Muscle of leg (tissue), 11 donors: Measurements from ENCODE around the gene SYNRG. TPM values are rescaled to one million over a fixed set of nuclear protein-coding genes. Genes with fewer than 3 reads are reported as not detected.
A peak's percentile ranks its signal among the peaks of the same experiment; 100 is the strongest.

Source experiments
- DNase-seq: peaks from one replicate; pipeline ENCODE4 v3.0.0; 2013
- H3K27ac ChIP-seq: one replicate; pipeline ENCODE4 v1.5.1; 2013; ENCODE audit warnings: mild to moderate bottlenecking, low read length, control low read depth
- H3K27me3 ChIP-seq: one replicate; pipeline ENCODE4 v1.6.1; 2013; ENCODE audit warnings: low read length; ENCODE audit not compliant: control insufficient read depth, insufficient read depth
- H3K36me3 ChIP-seq: one replicate; pipeline ENCODE4 v1.6.1; 2013; ENCODE audit warnings: low read length; ENCODE audit not compliant: control insufficient read depth, insufficient read depth
- H3K4me1 ChIP-seq: one replicate; pipeline ENCODE4 v1.6.1; 2013; ENCODE audit warnings: low read length; ENCODE audit not compliant: control insufficient read depth, insufficient read depth
- H3K4me3 ChIP-seq: one replicate; pipeline ENCODE4 v1.5.1; 2013; ENCODE audit warnings: low read length, control low read depth
- H3K9me3 ChIP-seq: replicated peaks from 2 replicates; pipeline ENCODE4 v1.6.1; 2013; ENCODE audit warnings: low read depth, low read length; ENCODE audit not compliant: control insufficient read depth
- WGBS: methylation state at CpG from one replicate; pipeline ENCODE4 v1.1.5; 2013; ENCODE audit warnings: missing lambda C conversion rate; ENCODE audit not compliant: insufficient coverage; 5-methylcytosine and 5-hydroxymethylcytosine counted together
- polyA plus RNA-seq, 8 donors: library from polyadenylated mRNA; unstranded; fragments of 120-200 nt; gene quantifications; one replicate each; pipeline versions ENCODE4 v1.2.1 to v1.2.3, GENCODE V29; 2013; ENCODE audit warnings: inconsistent platforms in 1 of 8, low replicate concordance in 1 of 8; ENCODE audit not compliant: insufficient read length in 8 of 8, insufficient read depth in 1 of 8
- total RNA-seq: library from RNA; stranded (reverse); fragments of 120-200 nt; gene quantifications from one replicate; pipeline ENCODE4 v1.2.4, GENCODE V29; 2013

SYNRG gene
- total and polyA plus RNA-seq, 9 donors: 14.5 to 27.2 (median 21.2) TPM

DNA sequence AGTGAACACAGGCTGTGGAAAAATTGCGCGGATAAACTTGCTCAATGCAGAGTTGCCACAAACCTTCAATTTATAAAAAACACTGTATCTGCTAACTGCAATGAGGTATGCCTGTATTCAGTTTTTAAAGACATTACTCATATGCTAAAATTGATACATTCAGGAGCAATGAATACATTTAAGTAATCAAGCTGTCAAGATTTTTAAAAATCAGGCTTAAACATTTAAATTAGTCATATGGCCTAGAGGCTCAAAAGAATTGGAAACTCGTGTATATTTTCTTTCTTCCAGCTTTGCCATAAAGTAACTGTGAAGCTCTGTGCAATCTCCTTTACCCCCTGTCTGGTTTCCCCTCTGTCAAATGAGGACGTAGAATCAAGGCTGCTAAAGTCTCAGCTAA, 4.1 kb downstream of the SYNRG start:
- H3K36me3 ChIP-seq: peaks cover 5% of the 10 kb centered on the region
- WGBS: no CpG with 5 or more reads among the region's 4 CpGs
- no peak overlapping the region for H3K4me3 ChIP-seq
- no peak overlapping the region for H3K27ac ChIP-seq
- peaks cover 6% of the 10 kb centered on the region for H3K4me1 ChIP-seq
- no peak for DNase-seq
- peaks cover 2% of the 10 kb centered on the region for H3K9me3 ChIP-seq
- no peaks in the 10 kb centered on the region for H3K27me3 ChIP-seq

DNA sequence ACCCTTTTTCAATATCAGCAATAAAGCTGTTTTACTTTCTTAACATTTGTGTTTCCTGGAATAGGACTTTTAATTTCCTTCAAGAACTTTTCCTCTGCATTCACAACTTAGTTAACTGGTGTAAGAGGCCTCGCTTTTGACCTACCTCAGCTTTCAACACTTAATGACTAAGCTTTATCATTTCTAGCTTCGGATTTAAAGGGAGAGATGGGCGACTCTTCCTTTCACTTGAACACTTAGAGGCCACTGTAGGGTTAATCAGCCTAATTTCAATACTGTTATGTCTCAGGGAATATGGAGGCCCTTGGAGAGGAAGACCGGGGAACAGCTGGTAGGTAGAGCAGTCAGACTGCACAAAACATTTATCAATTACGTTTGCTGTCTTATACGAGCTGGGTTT, 4.7 kb downstream of the SYNRG start:
- Histone ChIP-seq H3K4me3 (no peak overlapping the region), H3K4me1 (peaks cover 3% of the 10 kb centered on the region)
- WGBS: no CpG with 5 or more reads among the region's 6 CpGs

DNA sequence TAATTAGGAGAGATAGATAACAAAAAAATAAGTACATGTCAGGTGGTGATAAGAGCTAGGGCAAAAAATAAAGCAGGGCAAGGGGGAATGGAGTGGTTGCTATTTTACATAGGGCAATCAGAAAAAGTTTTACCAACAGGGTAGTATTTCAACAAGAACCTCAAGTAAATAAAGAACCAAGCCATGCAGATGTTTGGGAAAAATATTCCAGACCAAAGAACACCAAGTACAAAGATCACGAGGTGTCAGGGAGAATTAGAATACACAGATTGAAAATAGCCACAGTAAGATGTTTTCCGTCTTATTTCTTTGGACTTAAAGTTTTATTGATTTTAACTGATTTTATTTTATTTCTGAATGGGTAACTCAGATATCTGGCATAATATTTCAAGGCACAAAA, 11.1 kb downstream of the SYNRG start:
- no CpG with 5 or more reads among the region's 2 CpGs for WGBS

More for the DNA sequence above, 4.7 kb downstream of the SYNRG start:
- no peak for DNase-seq
- Histone ChIP-seq H3K9me3 (peaks cover 2% of the 10 kb centered on the region), H3K27ac (no peak overlapping the region), H3K36me3 (peaks cover 5% of the 10 kb centered on the region), H3K27me3 (no peaks in the 10 kb centered on the region)

DNA sequence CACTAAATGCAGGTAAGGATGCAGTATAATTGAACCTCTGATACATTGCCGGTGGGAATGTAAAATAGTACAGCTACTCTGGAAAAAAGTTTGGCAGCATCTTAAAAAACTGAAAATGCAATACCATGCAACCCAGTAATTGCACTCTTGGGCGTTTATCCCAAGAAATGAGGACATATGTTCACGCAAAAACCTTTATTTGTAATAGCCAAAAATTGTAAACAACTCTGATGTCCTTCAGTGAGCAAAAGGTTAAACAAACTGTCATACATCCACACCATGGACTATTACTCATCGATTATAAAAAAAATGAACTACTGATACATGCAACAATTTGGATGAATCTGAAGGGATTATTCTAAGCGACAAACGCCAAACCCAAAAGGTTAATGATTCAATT, 16.9 kb downstream of the SYNRG start:
- H3K9me3 ChIP-seq: no peaks in the 10 kb centered on the region
- WGBS: no CpG with 5 or more reads among the region's 6 CpGs
- DNase-seq: no peak
- no peak overlapping the region for H3K4me3 ChIP-seq
- H3K27me3 ChIP-seq: no peaks in the 10 kb centered on the region
- no peaks in the 10 kb centered on the region for H3K4me1 ChIP-seq
- no peak overlapping the region for H3K27ac ChIP-seq
- H3K36me3 ChIP-seq: peaks cover 26% of the 10 kb centered on the region

More for the DNA sequence above, 11.1 kb downstream of the SYNRG start:
- H3K36me3 ChIP-seq: peaks cover 27% of the 10 kb centered on the region
- H3K27ac ChIP-seq: no peak overlapping the region
- no peaks in the 10 kb centered on the region for H3K27me3 ChIP-seq
- DNase-seq: no peak
- H3K9me3 ChIP-seq: no peaks in the 10 kb centered on the region
- no peak overlapping the region for H3K4me3 ChIP-seq
- no peaks in the 10 kb centered on the region for H3K4me1 ChIP-seq

DNA sequence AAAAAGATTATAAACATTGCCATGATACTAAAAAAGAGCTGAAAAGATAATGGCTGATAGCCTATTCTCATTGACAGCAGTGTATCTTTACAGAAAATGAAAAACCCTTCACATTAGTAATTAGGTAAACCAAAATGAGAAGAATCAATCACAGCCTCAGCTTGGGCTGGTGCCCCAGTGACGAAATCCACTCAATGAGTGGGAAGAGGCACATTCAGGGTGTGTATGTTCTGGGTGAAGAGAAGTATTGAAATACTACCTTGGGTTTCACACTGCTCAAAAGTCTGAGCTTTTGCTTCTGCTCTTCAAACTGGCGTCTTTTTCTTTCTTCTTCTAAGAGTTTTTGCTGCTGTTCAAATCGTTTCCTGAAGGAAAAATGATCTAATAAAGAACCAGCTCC, 24.2 kb downstream of the SYNRG start:
- WGBS: no CpG with 5 or more reads among the region's 3 CpGs
- Histone ChIP-seq H3K36me3 (peaks cover 21% of the 10 kb centered on the region), H3K27me3 (no peaks in the 10 kb centered on the region), H3K4me1 (no peaks in the 10 kb centered on the region), H3K4me3 (no peak overlapping the region), H3K9me3 (no peaks in the 10 kb centered on the region), H3K27ac (no peak overlapping the region)
- no peak for DNase-seq

DNA sequence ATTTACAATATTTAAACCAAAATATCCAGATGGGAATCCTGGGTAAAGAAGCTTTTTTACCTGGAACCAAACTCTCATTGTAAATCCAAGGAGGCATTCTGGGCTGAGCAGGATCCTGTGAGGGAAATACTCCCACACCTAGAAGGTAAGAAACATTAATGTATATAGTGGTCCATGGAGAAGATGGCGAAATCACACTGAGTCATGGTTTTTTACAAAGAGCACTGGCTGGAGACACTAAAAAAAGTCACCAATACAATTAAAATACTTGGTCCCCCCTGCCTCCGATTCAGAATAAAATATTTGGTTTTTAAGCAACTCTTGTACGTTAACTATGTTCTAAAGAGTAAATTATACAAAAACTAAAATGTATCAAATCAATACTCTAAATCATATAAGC, 32.9 kb downstream of the SYNRG start:
- Histone ChIP-seq H3K27me3 (no peaks in the 10 kb centered on the region), H3K4me3 (no peak overlapping the region), H3K27ac (no peak overlapping the region), H3K36me3 (peaks cover 32% of the 10 kb centered on the region), H3K4me1 (no peaks in the 10 kb centered on the region), H3K9me3 (peaks cover 9% of the 10 kb centered on the region)
- no CpG with 5 or more reads among the region's 3 CpGs for WGBS
- no peak for DNase-seq

DNA sequence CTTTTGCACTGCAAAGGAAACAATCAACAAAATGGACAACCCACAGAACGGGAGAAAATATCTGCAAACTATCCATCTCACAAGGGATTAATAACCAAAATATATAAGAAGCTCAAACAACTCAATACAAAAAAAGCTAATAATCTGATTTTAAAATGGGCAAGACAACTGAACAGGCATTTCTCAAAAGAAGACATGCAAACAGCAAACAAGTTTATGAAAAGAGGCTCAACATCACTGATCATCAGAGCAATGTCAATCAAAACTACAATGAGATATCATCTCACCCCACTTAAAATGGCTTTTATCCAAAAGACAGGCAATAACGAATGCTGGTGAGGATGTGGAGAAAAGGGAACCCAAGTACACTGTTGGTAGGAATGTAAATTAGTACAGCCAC, 34.8 kb downstream of the SYNRG start:
- Histone ChIP-seq H3K27ac (no peak overlapping the region), H3K36me3 (peaks cover 39% of the 10 kb centered on the region), H3K9me3 (peaks cover 9% of the 10 kb centered on the region), H3K4me3 (no peak overlapping the region), H3K27me3 (no peaks in the 10 kb centered on the region), H3K4me1 (no peaks in the 10 kb centered on the region)
- WGBS: no CpG with 5 or more reads among the region's 2 CpGs
- no peak for DNase-seq

DNA sequence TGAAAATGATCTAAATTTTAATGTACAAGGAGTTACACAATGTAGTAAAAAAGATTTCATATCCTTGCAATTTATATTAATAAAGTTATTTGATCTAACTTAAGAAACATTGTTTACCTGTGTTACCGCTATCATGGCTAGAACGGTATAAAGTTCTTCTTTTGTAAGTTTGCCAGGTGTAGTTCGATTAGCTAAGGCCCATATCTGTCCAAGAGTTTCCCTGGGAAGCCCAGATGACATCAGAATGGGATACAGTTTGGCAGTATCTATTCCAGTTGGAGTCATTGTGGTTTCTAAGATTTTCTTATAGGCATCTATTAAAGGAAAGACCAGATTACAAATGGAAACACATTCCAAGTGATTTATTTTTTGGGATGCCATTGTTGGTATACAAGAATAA, 37.5 kb downstream of the SYNRG start:
- H3K36me3 ChIP-seq: peaks cover 50% of the 10 kb centered on the region

DNA sequence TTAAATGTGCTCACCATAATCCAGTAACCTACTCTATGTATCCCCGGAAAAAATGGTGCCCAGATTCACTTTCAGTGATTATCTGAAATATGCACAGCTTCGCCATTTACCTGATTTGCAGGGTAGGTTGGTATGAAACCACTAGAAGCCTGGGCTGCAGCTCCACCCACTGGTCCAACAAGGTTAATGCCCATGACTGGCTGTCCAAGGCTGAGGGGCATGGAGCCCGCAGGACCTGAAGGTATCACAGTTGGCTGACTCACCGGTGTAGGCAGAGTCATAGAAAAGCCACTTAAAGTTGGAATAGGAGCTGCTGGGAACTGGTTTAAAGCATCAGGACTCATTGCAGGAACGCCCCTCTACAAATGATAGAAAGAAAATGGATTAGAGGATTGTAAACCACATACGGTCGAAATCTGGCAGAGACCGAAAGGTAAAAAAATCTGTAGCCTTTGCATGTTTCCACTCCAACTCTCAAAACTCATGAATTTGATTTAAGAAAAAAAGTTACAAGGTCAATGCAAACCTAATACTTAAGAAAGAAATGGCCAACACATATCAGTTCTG, 38.6 kb downstream of the SYNRG start:
- no peaks in the 10 kb centered on the region for H3K27me3 ChIP-seq
- peaks cover 9% of the 10 kb centered on the region for H3K9me3 ChIP-seq
- peaks cover 47% of the 10 kb centered on the region for H3K36me3 ChIP-seq
- no peaks in the 10 kb centered on the region for H3K4me1 ChIP-seq
- no peak overlapping the region for H3K4me3 ChIP-seq
- H3K27ac ChIP-seq: no peak overlapping the region
- 94% methylated on average over 4 of the region's 8 CpGs for WGBS
- DNase-seq: peak; percentile 20

More for the DNA sequence above, 37.5 kb downstream of the SYNRG start:
- no peaks in the 10 kb centered on the region for H3K27me3 ChIP-seq
- DNase-seq: no peak
- no peak overlapping the region for H3K4me3 ChIP-seq
- WGBS: no CpG with 5 or more reads among the region's 3 CpGs
- H3K27ac ChIP-seq: no peak overlapping the region
- peaks cover 9% of the 10 kb centered on the region for H3K9me3 ChIP-seq
- H3K4me1 ChIP-seq: no peaks in the 10 kb centered on the region

DNA sequence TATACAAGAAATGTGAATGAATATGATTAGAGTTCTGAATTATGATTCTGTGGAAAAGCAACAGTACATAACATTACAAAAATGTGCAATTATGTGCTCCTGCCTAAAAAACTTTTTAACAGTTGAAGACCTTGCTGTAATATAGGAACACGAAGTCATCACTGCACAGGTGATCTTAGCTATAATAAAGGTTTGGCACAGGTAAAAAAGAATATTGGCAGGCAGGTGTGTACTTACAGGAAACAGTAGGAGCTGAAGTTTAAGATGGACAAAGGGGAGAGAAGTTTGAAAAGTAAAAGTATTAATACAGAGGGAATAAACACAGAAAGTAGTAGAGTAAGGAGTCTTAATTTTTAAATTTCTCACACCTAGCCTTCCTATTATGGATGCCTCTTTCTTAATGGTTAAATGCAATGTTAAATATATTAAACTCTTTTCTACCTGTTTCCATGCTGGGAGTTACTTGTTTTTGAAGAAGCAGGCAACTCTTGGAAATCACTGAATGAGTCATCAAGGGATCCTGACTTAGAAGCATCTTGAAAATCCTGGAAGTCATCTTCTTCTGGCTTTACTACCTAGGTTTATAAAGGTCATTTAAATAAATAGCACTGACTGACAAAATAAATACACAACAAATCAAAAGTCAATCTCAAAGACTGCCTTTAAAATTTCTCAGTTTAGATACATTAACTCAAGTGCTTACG, 40.7 kb downstream of the SYNRG start:
- Histone ChIP-seq H3K36me3 (peaks cover 39% of the 10 kb centered on the region), H3K27me3 (no peaks in the 10 kb centered on the region), H3K4me1 (no peaks in the 10 kb centered on the region), H3K9me3 (no peaks in the 10 kb centered on the region), H3K27ac (no peak overlapping the region), H3K4me3 (no peak overlapping the region)
- 100% methylated on average over 1 of the region's 2 CpGs for WGBS
- DNase-seq: no peak
